ENCODE data around the gene PIGZ.

DNA sequence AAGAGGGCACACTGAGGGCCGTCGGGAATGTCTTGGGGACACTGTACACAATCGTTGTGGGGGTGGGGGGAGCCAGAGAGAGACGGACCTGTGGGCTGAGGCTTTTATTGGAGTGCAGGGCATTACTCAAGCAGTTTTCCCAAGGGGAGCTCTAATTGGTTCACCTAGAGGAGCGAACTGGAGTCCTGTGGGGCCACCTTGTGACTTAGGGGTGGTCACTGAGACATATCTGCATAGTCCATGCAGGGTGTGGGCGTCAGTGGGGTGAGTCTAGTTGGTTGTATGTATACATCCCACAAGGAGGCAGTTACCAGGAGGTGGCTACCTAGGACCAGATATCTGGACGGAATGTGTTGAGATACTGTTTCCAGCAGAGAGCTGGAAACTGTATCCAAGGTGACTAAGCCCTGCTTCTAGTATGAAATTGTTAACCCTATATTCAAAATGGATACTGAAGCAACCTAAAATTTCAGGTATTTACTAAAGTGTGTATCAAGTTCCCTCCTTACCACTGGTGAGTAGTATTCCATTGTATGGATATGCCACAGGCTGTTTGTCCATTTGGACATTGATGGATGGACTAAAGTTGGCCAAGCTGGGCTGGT is 2.6 kb upstream of the PIGZ start:
- TF ChIP-seq, protein P1, sequence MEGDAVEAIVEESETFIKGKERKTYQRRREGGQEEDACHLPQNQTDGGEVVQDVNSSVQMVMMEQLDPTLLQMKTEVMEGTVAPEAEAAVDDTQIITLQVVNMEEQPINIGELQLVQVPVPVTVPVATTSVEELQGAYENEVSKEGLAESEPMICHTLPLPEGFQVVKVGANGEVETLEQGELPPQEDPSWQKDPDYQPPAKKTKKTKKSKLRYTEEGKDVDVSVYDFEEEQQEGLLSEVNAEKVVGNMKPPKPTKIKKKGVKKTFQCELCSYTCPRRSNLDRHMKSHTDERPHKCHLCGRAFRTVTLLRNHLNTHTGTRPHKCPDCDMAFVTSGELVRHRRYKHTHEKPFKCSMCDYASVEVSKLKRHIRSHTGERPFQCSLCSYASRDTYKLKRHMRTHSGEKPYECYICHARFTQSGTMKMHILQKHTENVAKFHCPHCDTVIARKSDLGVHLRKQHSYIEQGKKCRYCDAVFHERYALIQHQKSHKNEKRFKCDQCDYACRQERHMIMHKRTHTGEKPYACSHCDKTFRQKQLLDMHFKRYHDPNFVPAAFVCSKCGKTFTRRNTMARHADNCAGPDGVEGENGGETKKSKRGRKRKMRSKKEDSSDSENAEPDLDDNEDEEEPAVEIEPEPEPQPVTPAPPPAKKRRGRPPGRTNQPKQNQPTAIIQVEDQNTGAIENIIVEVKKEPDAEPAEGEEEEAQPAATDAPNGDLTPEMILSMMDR (IDR thresholded peaks at IDR 0.05; ENCODE audit: poor library complexity) = no peak
- no peak for TF ChIP-seq EZH2 (IDR thresholded peaks at IDR 0.05; ENCODE audit: borderline replicate concordance)

All from hepatocyte (in vitro differentiated cells).